AG10803 (cell line): ENCODE measurements around the gene SPRED2.

Source experiments
- DNase-seq: peaks from one replicate; pipeline ENCODE4 v3.0.0; 2010; ENCODE audit warnings: low read depth
- H3K4me3 ChIP-seq: 2 replicates; pipeline ENCODE4 v1.5.1; 2011; ENCODE audit warnings: mild to moderate bottlenecking, low read length, control low read depth
- CTCF ChIP-seq: conservative IDR thresholded peaks from 2 replicates; pipeline ENCODE4 v1.5.1; 2011; ENCODE audit warnings: mild to moderate bottlenecking, low read length, control low read depth, inconsistent platforms

The SPRED2 gene

DNA sequence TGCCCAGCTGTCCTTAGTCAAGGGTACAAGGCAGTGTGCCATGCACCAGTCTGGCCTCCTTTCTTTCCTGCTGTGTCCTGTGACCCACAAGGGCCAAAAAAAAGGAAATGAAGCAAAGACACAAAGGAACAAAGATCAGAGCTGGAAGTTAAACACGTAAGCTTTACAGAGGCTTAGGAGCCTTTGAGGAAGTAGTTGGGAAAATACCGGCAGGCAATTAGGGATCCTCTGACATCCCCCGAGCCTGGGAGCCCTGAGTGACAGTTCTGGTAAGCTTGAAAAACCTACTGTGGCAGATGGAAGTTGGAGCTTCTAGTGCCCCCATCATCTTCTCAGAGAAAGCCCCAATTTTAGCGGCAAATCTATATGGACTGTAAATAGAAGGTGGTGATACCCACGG, 78.5 kb downstream of the SPRED2 start:
- TF ChIP-seq CTCF: no peak
- DNase-seq: no peak
- H3K4me3 ChIP-seq: no peak overlapping the region

GRCh38 chr2:65353046-65353445, 79.4 kb downstream of the SPRED2 start:
- no peak for DNase-seq
- H3K4me3 ChIP-seq: no peak overlapping the region
- no peak for TF ChIP-seq CTCF

DNA sequence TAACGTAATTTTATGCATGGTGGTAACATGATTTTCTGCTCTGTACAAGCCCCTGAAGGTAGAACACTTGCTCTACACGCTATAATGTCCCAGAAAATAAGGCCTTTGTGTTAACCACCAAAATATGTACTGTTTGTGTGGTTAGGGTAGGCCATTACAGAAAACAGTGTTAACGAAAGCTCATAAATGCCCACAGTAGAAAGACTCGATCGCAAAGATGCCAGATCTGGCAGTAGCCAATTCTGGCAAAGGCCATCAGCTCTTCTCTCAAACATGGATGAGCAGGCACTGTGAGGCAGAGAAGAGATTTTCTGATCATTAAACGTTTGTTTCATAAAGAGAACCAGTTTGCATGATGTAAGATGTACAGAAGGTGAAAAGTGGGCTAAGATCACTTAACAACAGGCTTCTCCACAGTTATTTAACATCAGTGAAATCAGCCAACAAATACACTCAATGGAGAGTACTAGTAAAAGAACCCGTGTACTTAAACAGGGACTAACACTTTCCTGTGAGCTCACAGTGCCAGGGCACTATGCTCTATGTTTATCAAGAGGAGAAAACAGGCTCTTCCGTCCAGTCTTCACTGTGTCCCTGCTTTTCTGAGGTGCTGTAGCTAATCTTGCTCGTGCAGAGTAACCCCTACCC, 80.3 kb downstream of the SPRED2 start:
- DNase-seq: no peak
- no peak for TF ChIP-seq CTCF
- no peak overlapping the region for H3K4me3 ChIP-seq

DNA sequence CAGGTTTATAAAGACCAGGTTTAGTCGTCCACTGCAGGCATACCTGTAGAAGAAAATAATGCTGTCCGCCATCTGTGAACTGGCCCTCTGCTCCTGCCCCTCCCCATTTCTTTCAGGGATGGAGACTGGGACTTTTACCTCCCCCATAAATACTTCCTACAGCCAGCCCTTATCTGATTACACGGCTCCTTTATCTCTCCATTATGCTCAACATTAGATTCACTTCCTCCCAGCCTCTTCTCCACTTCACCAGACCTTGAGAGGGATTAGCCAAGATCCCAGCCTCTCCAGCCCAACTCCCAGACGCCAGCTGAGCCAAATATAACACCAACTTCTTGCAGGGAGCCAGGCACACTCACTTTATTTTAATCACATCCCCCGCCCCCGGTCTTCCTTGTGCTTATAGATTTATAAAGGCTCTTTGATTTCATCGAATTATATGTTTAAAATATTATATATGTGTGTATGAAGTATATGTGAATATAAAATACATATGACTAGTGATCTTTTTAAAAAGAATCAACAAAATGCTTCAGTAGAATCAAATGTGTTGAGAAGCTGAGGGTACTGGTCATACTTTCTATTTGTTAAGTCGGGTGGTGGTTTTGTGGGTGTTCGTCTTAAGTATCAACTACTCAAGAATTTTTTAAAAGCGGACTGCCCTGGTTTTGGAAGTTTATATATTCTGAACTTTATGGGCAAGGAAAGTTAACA, 81.0 kb downstream of the SPRED2 start:
- DNase-seq: no peak
- H3K4me3 ChIP-seq: no peak overlapping the region
- no peak for TF ChIP-seq CTCF

DNA sequence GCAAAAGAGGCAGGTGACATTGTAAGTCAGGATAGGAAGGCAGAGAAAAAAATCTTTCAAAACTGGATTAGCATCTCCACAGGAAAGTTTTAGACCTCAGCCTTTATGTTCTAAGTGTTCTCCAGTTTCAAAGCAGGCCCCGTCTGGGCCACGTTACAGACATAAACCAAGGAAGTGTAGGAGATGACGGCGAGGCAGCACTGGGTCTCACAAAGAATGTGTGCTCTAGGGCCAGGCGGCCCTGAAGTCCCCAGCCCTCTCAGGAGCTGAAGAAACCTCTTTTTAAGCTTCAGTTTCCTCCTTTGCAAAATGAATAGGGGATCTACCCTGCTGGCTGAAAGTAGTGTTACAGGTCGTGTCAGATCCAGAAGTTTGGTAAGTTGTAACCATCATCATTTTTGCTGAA, 81.7 kb downstream of the SPRED2 start:
- H3K4me3 ChIP-seq: no peak overlapping the region
- TF ChIP-seq CTCF: peak; percentile 46
- no peak for DNase-seq

DNA sequence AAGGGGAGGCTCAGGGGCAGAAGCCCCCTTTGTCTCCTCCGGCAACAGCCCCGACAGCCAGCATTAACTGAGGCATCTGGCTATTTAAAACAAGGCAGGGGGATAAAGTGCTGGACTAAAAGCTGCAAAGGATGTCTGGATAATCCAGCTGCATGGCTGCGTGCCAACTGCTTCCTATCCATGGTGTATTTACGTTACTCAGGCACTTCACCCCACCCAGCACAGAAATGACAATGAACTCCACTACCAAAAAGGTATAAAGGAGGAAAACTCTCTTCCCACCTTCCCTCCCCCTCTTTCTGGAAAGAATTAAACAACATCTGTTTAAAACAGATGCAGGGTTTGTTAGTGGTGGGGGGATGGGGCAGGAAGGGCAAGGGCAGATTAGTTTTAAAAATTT, 82.5 kb downstream of the SPRED2 start:
- no peak for TF ChIP-seq CTCF
- H3K4me3 ChIP-seq: no peak overlapping the region
- peak; percentile 66 for DNase-seq

GRCh38 chr2:65347913-65348312, 84.5 kb downstream of the SPRED2 start:
- no peak for DNase-seq
- TF ChIP-seq CTCF: no peak
- H3K4me3 ChIP-seq: no peak overlapping the region
